Karpas-422 (cell line): ENCODE data around the gene BRINP3. TPM values are rescaled to one million over a fixed set of nuclear protein-coding genes. Genes with fewer than 3 reads are reported as not detected.

Experiments used
- DNase-seq: peaks from one replicate; pipeline ENCODE4 v3.0.0-alpha.2; 2015
- H2AFZ ChIP-seq: fragments of 200-600 bp; sonication (generic); 2 replicates; pipeline ENCODE4 v1.6.1; 2014; ENCODE audit warnings: antibody characterized with exemption, low read length, mixed read lengths
- H3K27ac ChIP-seq: fragments of 200-600 bp; sonication (generic); 2 replicates; pipeline ENCODE4 v1.5.1; 2014; ENCODE audit warnings: mild to moderate bottlenecking, low read length, moderate library complexity
- H3K27me3 ChIP-seq: fragments of 200-600 bp; sonication (generic); 2 replicates; pipeline ENCODE4 v1.6.1; 2014; ENCODE audit warnings: low read length, mixed read lengths
- H3K36me3 ChIP-seq: fragments of 200-600 bp; sonication (generic); 2 replicates; pipeline ENCODE4 v1.6.1; 2014; ENCODE audit warnings: low read length, mixed read lengths; ENCODE audit not compliant: insufficient read depth
- H3K4me1 ChIP-seq: fragments of 200-600 bp; sonication (generic); 2 replicates; pipeline ENCODE4 v1.6.1; 2014; ENCODE audit warnings: mild to moderate bottlenecking, low read length, mixed read lengths
- H3K4me2 ChIP-seq: fragments of 200-600 bp; sonication (generic); 2 replicates; pipeline ENCODE4 v1.6.1; 2014; ENCODE audit warnings: low read length, low read depth, mild to moderate bottlenecking; ENCODE audit not compliant: poor library complexity, severe bottlenecking
- H3K4me3 ChIP-seq: fragments of 200-600 bp; sonication (generic); 2 replicates; pipeline ENCODE4 v1.5.1; 2014; ENCODE audit warnings: mild to moderate bottlenecking, antibody characterized with exemption, low read length, mixed read lengths
- H3K79me2 ChIP-seq: fragments of 200-600 bp; sonication (generic); 2 replicates; pipeline ENCODE4 v1.6.1; 2014; ENCODE audit warnings: mild to moderate bottlenecking, low read length, mixed read lengths
- H3K9ac ChIP-seq: fragments of 200-600 bp; sonication (generic); 2 replicates; pipeline ENCODE4 v1.6.0; 2014; ENCODE audit warnings: low read length
- H3K9me2 ChIP-seq: fragments of 200-600 bp; sonication (generic), shearing (Covaris generic); replicated peaks from 2 replicates; pipeline ENCODE4 v1.6.0; 2014; ENCODE audit warnings: mild to moderate bottlenecking, low read length, moderate library complexity; ENCODE audit not compliant: insufficient read depth
- H3K9me3 ChIP-seq: fragments of 300-700, 200-600 bp; sonication (generic); 2 replicates; pipeline ENCODE4 v1.6.1; 2014; ENCODE audit warnings: low read length, mixed read lengths
- H4K20me1 ChIP-seq: fragments of 200-600 bp; sonication (generic); 2 replicates; pipeline ENCODE4 v1.6.1; 2014; ENCODE audit warnings: mild to moderate bottlenecking, antibody characterized with exemption, low read length, low read depth; ENCODE audit not compliant: insufficient read depth
- total RNA-seq: library from RNA; depleted of rRNA; stranded (reverse); fragments of >200 nt; shearing (Covaris generic); gene quantifications from 2 replicates; pipeline ENCODE4 v1.2.3, GENCODE V29; 2014; ENCODE audit warnings: low replicate concordance

Gene BRINP3
- total RNA-seq, 1 experiment from 2014 or later: not detected

GRCh38 chr1:190472494-190472893, 5.2 kb downstream of the BRINP3 start:
- Histone ChIP-seq H2AFZ (no peak overlapping the region), H3K4me1 (no peaks in the 10 kb centered on the region), H4K20me1 (no peaks in the 10 kb centered on the region), H3K9ac (no peak overlapping the region), H3K27me3 (no peaks in the 10 kb centered on the region), H3K9me3 (peaks cover 20% of the 10 kb centered on the region), H3K4me2 (no peak overlapping the region), H3K79me2 (no peaks in the 10 kb centered on the region), H3K27ac (no peak overlapping the region), H3K9me2 (no peaks in the 10 kb centered on the region), H3K36me3 (no peaks in the 10 kb centered on the region), H3K4me3 (no peak overlapping the region)
- no peak for DNase-seq

DNA sequence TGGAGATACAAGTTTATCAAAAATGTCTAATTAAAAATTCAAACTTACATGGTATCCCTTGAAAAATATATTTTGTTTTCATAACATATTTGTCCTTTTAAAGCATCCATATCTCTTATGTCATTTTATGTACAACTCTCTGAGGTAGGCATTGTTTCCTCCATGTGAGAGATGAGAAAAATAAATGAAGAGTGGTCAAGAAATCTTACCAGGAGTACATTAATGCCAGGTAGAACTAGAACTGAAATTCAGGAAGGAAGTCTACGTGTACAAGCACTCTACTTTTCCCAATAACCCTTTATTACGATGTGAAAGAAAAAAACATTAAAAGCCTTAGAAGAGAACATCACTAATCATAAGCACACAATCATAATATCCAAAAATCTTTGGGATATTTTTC, 5.6 kb downstream of the BRINP3 start:
- no peak for DNase-seq
- Histone ChIP-seq H2AFZ (no peak overlapping the region), H3K36me3 (no peaks in the 10 kb centered on the region), H3K4me3 (no peak overlapping the region), H3K4me1 (no peaks in the 10 kb centered on the region), H4K20me1 (no peaks in the 10 kb centered on the region), H3K9ac (no peak overlapping the region), H3K9me3 (peaks cover 25% of the 10 kb centered on the region), H3K27ac (no peak overlapping the region), H3K9me2 (no peaks in the 10 kb centered on the region), H3K4me2 (no peak overlapping the region), H3K79me2 (no peaks in the 10 kb centered on the region), H3K27me3 (no peaks in the 10 kb centered on the region)

DNA sequence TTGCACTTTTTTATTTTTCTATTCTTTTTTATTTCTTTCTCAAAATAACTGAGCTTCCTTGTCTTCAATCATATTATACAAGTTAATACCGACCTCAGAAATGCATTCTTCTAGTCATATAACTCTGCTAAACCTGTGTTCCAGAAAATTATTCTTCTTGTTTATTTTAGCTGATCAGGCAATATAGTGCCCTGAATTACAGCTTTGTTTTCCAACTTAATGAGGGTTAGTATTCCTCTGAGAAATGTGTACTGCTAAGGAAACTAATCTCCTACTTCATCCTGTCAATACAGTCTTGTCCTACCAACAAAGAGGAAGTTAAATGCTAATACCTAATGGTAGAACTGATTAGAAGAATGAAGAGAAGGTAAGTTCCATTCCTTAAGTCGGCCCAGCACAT, 13.0 kb downstream of the BRINP3 start:
- Histone ChIP-seq H2AFZ (no peak overlapping the region), H4K20me1 (no peaks in the 10 kb centered on the region), H3K4me2 (no peak overlapping the region), H3K4me3 (no peak overlapping the region), H3K9me2 (no peaks in the 10 kb centered on the region), H3K9me3 (peaks cover 33% of the 10 kb centered on the region), H3K79me2 (no peaks in the 10 kb centered on the region), H3K9ac (no peak overlapping the region), H3K27ac (no peak overlapping the region), H3K27me3 (no peaks in the 10 kb centered on the region), H3K36me3 (no peaks in the 10 kb centered on the region), H3K4me1 (no peaks in the 10 kb centered on the region)
- no peak for DNase-seq

- Histone ChIP-seq H3K27ac (no peak overlapping the region), H3K9ac (no peak overlapping the region), H2AFZ (no peak overlapping the region), H3K4me1 (no peaks in the 10 kb centered on the region), H3K36me3 (no peaks in the 10 kb centered on the region), H3K27me3 (no peaks in the 10 kb centered on the region), H4K20me1 (no peaks in the 10 kb centered on the region), H3K4me3 (no peak overlapping the region), H3K4me2 (no peak overlapping the region), H3K9me2 (no peaks in the 10 kb centered on the region), H3K9me3 (peaks cover 14% of the 10 kb centered on the region), H3K79me2 (no peaks in the 10 kb centered on the region)
- DNase-seq: no peak
These were observed 21.5 kb downstream of the BRINP3 start for GRCh38 chr1:190456129-190456528.

- Histone ChIP-seq H3K27me3 (no peaks in the 10 kb centered on the region), H3K4me3 (no peak overlapping the region), H4K20me1 (no peaks in the 10 kb centered on the region), H3K9me2 (no peaks in the 10 kb centered on the region), H3K36me3 (no peaks in the 10 kb centered on the region), H2AFZ (no peak overlapping the region), H3K79me2 (no peaks in the 10 kb centered on the region), H3K9ac (no peak overlapping the region), H3K9me3 (peaks cover 9% of the 10 kb centered on the region), H3K27ac (no peak overlapping the region), H3K4me1 (no peaks in the 10 kb centered on the region), H3K4me2 (no peak overlapping the region)
- no peak for DNase-seq
These were observed 22.0 kb downstream of the BRINP3 start for GRCh38 chr1:190455631-190456030.

GRCh38 chr1:190453550-190453949, 24.1 kb downstream of the BRINP3 start:
- Histone ChIP-seq H3K4me3 (no peak overlapping the region), H3K27me3 (no peaks in the 10 kb centered on the region), H3K4me2 (no peak overlapping the region), H2AFZ (no peak overlapping the region), H3K27ac (no peak overlapping the region), H3K36me3 (no peaks in the 10 kb centered on the region), H3K79me2 (no peaks in the 10 kb centered on the region), H3K9me3 (peaks cover 6% of the 10 kb centered on the region), H3K4me1 (no peaks in the 10 kb centered on the region), H3K9ac (no peak overlapping the region), H4K20me1 (no peaks in the 10 kb centered on the region), H3K9me2 (no peaks in the 10 kb centered on the region)
- DNase-seq: no peak

DNA sequence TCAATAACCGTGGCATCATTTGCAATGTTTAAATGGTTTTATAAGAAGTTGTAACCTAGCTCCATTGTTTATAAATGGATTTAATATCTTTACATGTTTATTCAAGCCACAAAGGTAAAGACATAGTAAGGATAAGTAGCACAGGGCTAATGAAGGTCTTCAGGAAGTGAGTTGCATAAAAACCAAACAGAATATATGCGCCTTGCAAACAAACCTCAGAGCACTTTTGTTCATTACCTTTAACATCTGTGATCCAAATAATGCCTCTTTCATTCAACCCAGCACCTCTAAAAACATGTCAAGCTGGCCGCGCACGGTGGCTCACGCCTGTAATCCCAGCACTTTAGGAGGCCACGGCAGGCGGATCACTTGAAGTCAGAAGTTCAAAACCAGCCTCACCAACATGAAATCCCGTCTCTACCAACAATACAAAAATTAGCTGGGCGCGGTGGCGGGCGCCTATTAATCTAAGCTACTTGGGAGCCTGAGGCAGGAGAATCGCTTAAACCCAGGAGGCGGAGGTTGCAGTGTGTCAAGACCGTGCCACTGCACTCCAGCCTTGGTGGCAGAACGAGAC, 25.3 kb downstream of the BRINP3 start:
- H3K27ac ChIP-seq: no peak overlapping the region
- H3K9me3 ChIP-seq: peaks cover 6% of the 10 kb centered on the region
- no peaks in the 10 kb centered on the region for H3K79me2 ChIP-seq
- H3K9ac ChIP-seq: no peak overlapping the region
- no peaks in the 10 kb centered on the region for H3K4me1 ChIP-seq
- no peaks in the 10 kb centered on the region for H3K27me3 ChIP-seq
- no peak for DNase-seq
- H2AFZ ChIP-seq: no peak overlapping the region
- H3K4me3 ChIP-seq: no peak overlapping the region
- H3K9me2 ChIP-seq: no peaks in the 10 kb centered on the region
- H3K36me3 ChIP-seq: no peaks in the 10 kb centered on the region
- H3K4me2 ChIP-seq: no peak overlapping the region
- no peaks in the 10 kb centered on the region for H4K20me1 ChIP-seq

DNA sequence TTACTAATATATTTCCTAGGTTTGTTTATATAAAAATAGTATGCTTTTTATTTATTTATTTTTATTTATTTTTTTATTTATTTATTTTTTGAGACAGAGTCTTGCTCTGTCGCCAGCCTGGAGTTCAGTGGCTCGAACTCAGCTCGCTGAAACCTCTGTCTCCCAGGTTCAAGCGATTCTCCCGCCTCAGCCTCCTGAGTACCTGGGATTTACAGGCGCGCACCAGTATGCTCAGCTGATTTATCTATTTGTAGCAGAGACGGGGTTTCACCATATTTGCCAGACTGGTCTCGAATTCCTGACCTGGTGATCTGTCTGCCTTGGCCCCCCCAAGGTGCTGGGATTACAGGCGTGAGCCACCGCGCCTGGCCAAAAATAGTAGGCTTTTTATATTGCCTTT, 33.2 kb downstream of the BRINP3 start:
- no peaks in the 10 kb centered on the region for H3K27me3 ChIP-seq

GRCh38 chr1:190439447-190439846, 38.2 kb downstream of the BRINP3 start:
- Histone ChIP-seq H3K4me3 (no peak overlapping the region), H3K36me3 (no peaks in the 10 kb centered on the region)
- no peak for DNase-seq

More for the DNA sequence above, 33.2 kb downstream of the BRINP3 start:
- Histone ChIP-seq H3K36me3 (no peaks in the 10 kb centered on the region), H3K4me3 (no peak overlapping the region), H3K9me2 (no peaks in the 10 kb centered on the region), H3K9me3 (peaks cover 18% of the 10 kb centered on the region; the same call in 1 of the 2 replicates), H2AFZ (no peak overlapping the region), H3K27ac (no peak overlapping the region), H3K9ac (no peak overlapping the region), H3K4me2 (no peak overlapping the region), H3K4me1 (no peaks in the 10 kb centered on the region), H4K20me1 (no peaks in the 10 kb centered on the region), H3K79me2 (no peaks in the 10 kb centered on the region)
- no peak for DNase-seq

More at GRCh38 chr1:190439447-190439846, 38.2 kb downstream of the BRINP3 start:
- H3K27ac ChIP-seq: no peak overlapping the region
- H3K9ac ChIP-seq: no peak overlapping the region
- no peak overlapping the region for H2AFZ ChIP-seq
- no peaks in the 10 kb centered on the region for H3K4me1 ChIP-seq
- H3K9me3 ChIP-seq: peaks cover 26% of the 10 kb centered on the region; the same call in 1 of the 2 replicates
- no peaks in the 10 kb centered on the region for H4K20me1 ChIP-seq
- no peak overlapping the region for H3K4me2 ChIP-seq
- no peaks in the 10 kb centered on the region for H3K79me2 ChIP-seq
- no peaks in the 10 kb centered on the region for H3K27me3 ChIP-seq
- no peaks in the 10 kb centered on the region for H3K9me2 ChIP-seq
